Measurements from ENCODE around the gene VAX1. TPM values are rescaled to one million over a fixed set of nuclear protein-coding genes. Genes with fewer than 3 reads are reported as not detected.

Gene VAX1
- total RNA-seq, 1 donor from 2014 or later = not detected

- H3K27ac Mint-ChIP-seq (ENCODE audit: unreplicated experiment) = no peak overlapping the region
- H3K36me3 Mint-ChIP-seq (ENCODE audit: low read depth) = no peaks in the 10 kb centered on the region
- no peaks in the 10 kb centered on the region for H3K9me3 Mint-ChIP-seq (ENCODE audit: low read depth)
- peaks cover 13% of the 10 kb centered on the region for H3K4me1 Mint-ChIP-seq (ENCODE audit: low read depth)
- TF ChIP-seq, protein P1, sequence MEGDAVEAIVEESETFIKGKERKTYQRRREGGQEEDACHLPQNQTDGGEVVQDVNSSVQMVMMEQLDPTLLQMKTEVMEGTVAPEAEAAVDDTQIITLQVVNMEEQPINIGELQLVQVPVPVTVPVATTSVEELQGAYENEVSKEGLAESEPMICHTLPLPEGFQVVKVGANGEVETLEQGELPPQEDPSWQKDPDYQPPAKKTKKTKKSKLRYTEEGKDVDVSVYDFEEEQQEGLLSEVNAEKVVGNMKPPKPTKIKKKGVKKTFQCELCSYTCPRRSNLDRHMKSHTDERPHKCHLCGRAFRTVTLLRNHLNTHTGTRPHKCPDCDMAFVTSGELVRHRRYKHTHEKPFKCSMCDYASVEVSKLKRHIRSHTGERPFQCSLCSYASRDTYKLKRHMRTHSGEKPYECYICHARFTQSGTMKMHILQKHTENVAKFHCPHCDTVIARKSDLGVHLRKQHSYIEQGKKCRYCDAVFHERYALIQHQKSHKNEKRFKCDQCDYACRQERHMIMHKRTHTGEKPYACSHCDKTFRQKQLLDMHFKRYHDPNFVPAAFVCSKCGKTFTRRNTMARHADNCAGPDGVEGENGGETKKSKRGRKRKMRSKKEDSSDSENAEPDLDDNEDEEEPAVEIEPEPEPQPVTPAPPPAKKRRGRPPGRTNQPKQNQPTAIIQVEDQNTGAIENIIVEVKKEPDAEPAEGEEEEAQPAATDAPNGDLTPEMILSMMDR (IDR thresholded peaks at IDR 0.05) = no peak
- no peak for DNase-seq (ENCODE audit: low spot score)
- peaks cover 48% of the 10 kb centered on the region for H3K27me3 Mint-ChIP-seq (ENCODE audit: low read depth)
- no peak overlapping the region for H3K4me3 Mint-ChIP-seq (ENCODE audit: unreplicated experiment)
Measured at GRCh38 chr10:117178190-117178589, 40.1 kb upstream of the VAX1 start.

DNA sequence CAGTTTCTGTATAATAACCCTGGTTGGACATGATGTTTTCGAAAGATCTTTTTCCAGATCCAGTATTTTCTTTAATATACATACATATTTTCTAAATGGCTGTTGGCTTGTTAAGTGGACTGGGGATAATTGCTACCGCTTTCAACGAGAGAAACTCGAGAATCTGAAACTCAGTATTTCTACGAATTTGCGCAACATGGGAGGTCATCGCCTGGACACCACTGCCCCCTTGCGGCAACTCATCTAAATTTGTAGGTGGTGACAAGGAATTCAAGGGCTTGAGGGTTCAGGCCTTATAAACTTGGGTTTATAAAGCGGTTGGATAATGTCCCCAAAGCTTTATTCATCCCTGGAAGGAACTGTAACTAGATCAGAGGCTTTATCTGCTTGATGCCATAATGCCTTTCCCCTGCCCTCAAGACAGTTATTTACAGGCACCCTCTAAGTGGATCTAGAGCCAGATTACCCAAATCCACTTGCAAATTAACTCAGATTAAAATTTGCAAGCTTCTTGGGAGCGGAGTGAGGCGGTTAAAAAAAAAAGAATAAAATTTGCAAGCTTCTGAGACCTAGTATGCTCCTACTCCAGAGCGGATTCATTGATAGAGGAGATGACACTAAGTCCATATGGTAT is 37.9 kb upstream of the VAX1 start:
- no peaks in the 10 kb centered on the region for H3K9me3 Mint-ChIP-seq (ENCODE audit: low read depth)
- H3K4me3 Mint-ChIP-seq (ENCODE audit: unreplicated experiment) = peak overlapping the region; percentile 70
- no peak for DNase-seq (ENCODE audit: low spot score)
- H3K27me3 Mint-ChIP-seq (ENCODE audit: low read depth) = peaks cover 62% of the 10 kb centered on the region
- H3K36me3 Mint-ChIP-seq (ENCODE audit: low read depth) = no peaks in the 10 kb centered on the region
- peaks cover 13% of the 10 kb centered on the region for H3K4me1 Mint-ChIP-seq (ENCODE audit: low read depth)
- H3K27ac Mint-ChIP-seq (ENCODE audit: unreplicated experiment) = no peak overlapping the region
- TF ChIP-seq, protein P1 (IDR thresholded peaks at IDR 0.05) = peak; percentile 91

DNA sequence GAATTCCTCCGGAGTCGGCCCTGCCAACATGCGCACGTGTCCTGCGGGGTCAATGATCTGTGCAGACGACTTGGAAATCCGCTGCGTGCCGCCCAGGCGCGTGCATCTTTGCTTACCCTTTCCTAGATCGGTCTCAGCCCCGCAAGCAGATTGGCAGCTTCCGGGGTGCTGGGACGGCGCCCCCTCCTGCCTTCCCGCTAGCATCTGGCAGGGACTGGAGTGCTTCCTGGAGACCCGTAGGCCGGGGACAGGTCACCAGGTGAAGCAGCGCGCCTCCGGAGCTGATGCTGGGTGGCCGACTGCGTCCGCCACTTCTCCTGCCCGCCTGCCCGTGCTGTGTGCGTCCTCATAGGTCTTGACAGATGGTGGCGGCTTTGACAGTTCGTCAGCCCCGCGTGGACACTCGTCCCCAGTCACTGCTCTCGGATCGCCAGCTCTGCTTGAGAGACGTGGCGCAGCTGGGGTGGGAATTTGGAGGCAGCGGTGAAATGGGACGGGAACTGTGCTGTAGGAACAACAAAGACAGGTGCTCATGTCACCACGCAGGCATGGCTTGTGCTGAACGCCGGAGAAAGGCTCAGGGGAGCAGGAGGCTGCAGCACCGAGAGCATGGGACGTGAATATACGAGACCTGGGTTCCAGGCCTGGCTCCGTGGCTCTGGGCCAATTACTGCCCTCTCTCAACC is 37.3 kb upstream of the VAX1 start:
- Mint-ChIP-seq H3K4me1 (ENCODE audit: low read depth) (peaks cover 13% of the 10 kb centered on the region), H3K4me3 (ENCODE audit: unreplicated experiment) (peak overlapping the region; percentile 70), H3K27me3 (ENCODE audit: low read depth) (peaks cover 61% of the 10 kb centered on the region), H3K36me3 (ENCODE audit: low read depth) (no peaks in the 10 kb centered on the region), H3K9me3 (ENCODE audit: low read depth) (no peaks in the 10 kb centered on the region), H3K27ac (ENCODE audit: unreplicated experiment) (no peak overlapping the region)
- TF ChIP-seq, protein P1 (IDR thresholded peaks at IDR 0.05) = peak; percentile 58
- peak; percentile 92 for DNase-seq (ENCODE audit: low spot score)

DNA sequence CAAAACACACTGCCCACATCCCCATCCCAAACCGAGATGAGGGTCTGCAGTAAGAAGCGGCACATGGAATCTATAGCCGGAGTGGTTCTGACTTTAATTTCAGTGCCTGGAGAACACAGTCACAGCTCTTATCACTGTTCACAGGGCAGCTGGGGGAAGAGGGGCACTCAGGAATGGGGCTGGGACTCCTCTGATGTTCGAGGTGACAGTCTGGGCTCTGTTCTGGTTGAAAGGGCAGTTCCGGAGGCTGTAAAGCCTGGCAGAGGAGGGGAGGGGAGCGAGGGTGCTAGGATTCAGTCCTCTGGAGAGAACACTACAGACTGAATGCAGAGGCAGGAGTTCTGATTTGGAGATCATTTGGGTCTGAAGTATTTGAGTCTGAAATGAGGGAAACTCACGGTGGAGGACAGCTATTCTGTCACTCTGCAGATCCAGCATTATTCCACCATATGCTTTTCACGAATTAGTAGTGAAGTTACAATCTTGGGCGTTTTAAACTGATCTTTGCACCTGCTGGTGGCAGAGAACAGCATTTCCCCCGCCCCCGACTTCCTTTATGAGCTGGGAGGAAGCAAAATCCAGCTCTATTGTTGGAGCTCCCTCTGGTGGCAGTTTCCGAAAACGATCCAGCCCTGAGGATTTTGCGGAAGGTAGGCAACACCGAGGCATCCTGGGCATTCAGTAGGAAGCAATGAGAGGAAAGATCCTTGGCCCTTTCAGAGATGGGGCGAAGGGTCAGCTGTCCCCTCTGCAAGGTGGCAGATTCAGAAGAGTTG is 36.6 kb upstream of the VAX1 start:
- Mint-ChIP-seq H3K4me3 (ENCODE audit: unreplicated experiment) (peak overlapping the region; percentile 70), H3K27ac (ENCODE audit: unreplicated experiment) (no peak overlapping the region), H3K36me3 (ENCODE audit: low read depth) (no peaks in the 10 kb centered on the region), H3K4me1 (ENCODE audit: low read depth) (peaks cover 13% of the 10 kb centered on the region), H3K9me3 (ENCODE audit: low read depth) (no peaks in the 10 kb centered on the region), H3K27me3 (ENCODE audit: low read depth) (peaks cover 62% of the 10 kb centered on the region)
- DNase-seq (ENCODE audit: low spot score) = no peak
- TF ChIP-seq, protein P1 (IDR thresholded peaks at IDR 0.05) = peak; percentile 94

DNA sequence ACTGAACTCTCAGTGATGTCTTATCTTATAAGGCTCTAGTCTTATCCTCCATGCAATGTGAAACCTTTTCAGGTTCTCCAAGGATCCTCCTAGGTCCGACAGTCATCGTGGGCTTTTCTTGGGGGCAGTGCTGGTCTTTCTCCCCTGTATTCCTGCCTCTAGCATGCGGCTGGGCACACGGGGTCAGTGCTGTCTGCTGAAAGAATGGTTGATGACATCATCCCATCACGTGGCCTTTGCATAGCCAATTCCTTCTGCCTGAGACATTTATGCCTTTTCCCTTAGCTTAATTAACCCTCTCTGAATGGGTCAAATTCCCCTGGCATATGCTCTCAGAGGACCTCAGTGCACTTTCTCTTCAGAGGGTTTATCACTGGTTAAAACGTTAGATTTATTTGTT is 32.2 kb upstream of the VAX1 start:
- Mint-ChIP-seq H3K9me3 (ENCODE audit: low read depth) (no peaks in the 10 kb centered on the region), H3K36me3 (ENCODE audit: low read depth) (no peaks in the 10 kb centered on the region), H3K4me1 (ENCODE audit: low read depth) (peaks cover 14% of the 10 kb centered on the region), H3K4me3 (ENCODE audit: unreplicated experiment) (no peak overlapping the region), H3K27me3 (ENCODE audit: low read depth) (peaks cover 77% of the 10 kb centered on the region), H3K27ac (ENCODE audit: unreplicated experiment) (no peak overlapping the region)
- no peak for DNase-seq (ENCODE audit: low spot score)
- TF ChIP-seq, protein P1 (IDR thresholded peaks at IDR 0.05) = no peak

Measured in chondrocyte (in vitro differentiated cells).